ENCODE data around the gene LAMA2. TPM values are rescaled to one million over a fixed set of nuclear protein-coding genes. Genes with fewer than 3 reads are reported as not detected.

LAMA2 gene
- total and polyA plus RNA-seq, 2 donors (not counting 1 experiment from before 2014, with no cell fraction given) = 19.5 to 67.5 TPM

- no peak for DNase-seq (ENCODE audit: low read depth in 2 of 2)
- Histone ChIP-seq H3K4me3 (replicated peaks in 1 of 4; ENCODE audit: control extremely low read depth in 1 of 4, insufficient read depth in 1 of 4, low read depth in 3 of 4, low read length in 4 of 4) (no peak overlapping the region), H3K27me3 (ENCODE audit: control insufficient read depth, insufficient read depth, low read length) (no peaks in the 10 kb centered on the region), H3K4me2 (ENCODE audit: extremely low read depth, insufficient read depth, low read length) (no peak overlapping the region), H3K36me3 (ENCODE audit: control insufficient read depth, insufficient read depth, low read length) (no peaks in the 10 kb centered on the region), H3K4me1 (ENCODE audit: control insufficient read depth, extremely low read depth, insufficient read depth, low read length) (no peaks in the 10 kb centered on the region), H3K79me2 (ENCODE audit: control insufficient read depth, insufficient read depth, low read length) (no peaks in the 10 kb centered on the region), H3K9ac (ENCODE audit: insufficient read depth, low read length) (no peak overlapping the region), H3K27ac (ENCODE audit: insufficient read depth, low read length) (no peak overlapping the region), H3K9me3 (ENCODE audit: control insufficient read depth, insufficient read depth, low read depth, low read length) (no peaks in the 10 kb centered on the region), H4K20me1 (ENCODE audit: control insufficient read depth, extremely low read depth, insufficient read depth, low read length) (no peaks in the 10 kb centered on the region), H2AFZ (ENCODE audit: low read length) (no peak overlapping the region)
- TF ChIP-seq CTCF (conservative IDR thresholded peaks at IDR 0.05 in 1 of 2, IDR thresholded peaks at IDR 0.05 in 1 of 2; ENCODE audit: low read depth in 1 of 2, low read length in 2 of 2) (no peak), EZH2 (IDR thresholded peaks at IDR 0.05; ENCODE audit: low read length, missing control alignments) (no peak)
Measured at GRCh38 chr6:129338683-129339082, 455.7 kb downstream of the LAMA2 start.

- no peaks in the 10 kb centered on the region for H3K27me3 ChIP-seq (ENCODE audit: control insufficient read depth, insufficient read depth, low read length)
- H3K27ac ChIP-seq (ENCODE audit: insufficient read depth, low read length) = no peak overlapping the region
- H3K79me2 ChIP-seq (ENCODE audit: control insufficient read depth, insufficient read depth, low read length) = no peaks in the 10 kb centered on the region
- no peaks in the 10 kb centered on the region for H3K4me1 ChIP-seq (ENCODE audit: control insufficient read depth, extremely low read depth, insufficient read depth, low read length)
- TF ChIP-seq EZH2 (IDR thresholded peaks at IDR 0.05; ENCODE audit: low read length, missing control alignments) = no peak
- TF ChIP-seq CTCF (conservative IDR thresholded peaks at IDR 0.05 in 1 of 2, IDR thresholded peaks at IDR 0.05 in 1 of 2; ENCODE audit: low read depth in 1 of 2, low read length in 2 of 2) = no peak
- H3K36me3 ChIP-seq (ENCODE audit: control insufficient read depth, insufficient read depth, low read length) = no peaks in the 10 kb centered on the region
- no peaks in the 10 kb centered on the region for H4K20me1 ChIP-seq (ENCODE audit: control insufficient read depth, extremely low read depth, insufficient read depth, low read length)
- no peak overlapping the region for H3K4me3 ChIP-seq (replicated peaks in 1 of 4; ENCODE audit: control extremely low read depth in 1 of 4, insufficient read depth in 1 of 4, low read depth in 3 of 4, low read length in 4 of 4)
- no peaks in the 10 kb centered on the region for H3K9me3 ChIP-seq (ENCODE audit: control insufficient read depth, insufficient read depth, low read depth, low read length)
- H3K9ac ChIP-seq (ENCODE audit: insufficient read depth, low read length) = no peak overlapping the region
- H3K4me2 ChIP-seq (ENCODE audit: extremely low read depth, insufficient read depth, low read length) = no peak overlapping the region
- no peak overlapping the region for H2AFZ ChIP-seq (ENCODE audit: low read length)
- peak; percentile 88 to 90 for DNase-seq (ENCODE audit: low read depth in 2 of 2)
Measured at GRCh38 chr6:129340983-129341382, 458.0 kb downstream of the LAMA2 start.

GRCh38 chr6:129342243-129342642 is 459.3 kb downstream of the LAMA2 start:
- H4K20me1 ChIP-seq (ENCODE audit: control insufficient read depth, extremely low read depth, insufficient read depth, low read length) = no peaks in the 10 kb centered on the region
- no peak overlapping the region for H3K4me2 ChIP-seq (ENCODE audit: extremely low read depth, insufficient read depth, low read length)
- no peaks in the 10 kb centered on the region for H3K79me2 ChIP-seq (ENCODE audit: control insufficient read depth, insufficient read depth, low read length)
- no peak overlapping the region for H3K9ac ChIP-seq (ENCODE audit: insufficient read depth, low read length)
- no peak overlapping the region for H3K4me3 ChIP-seq (replicated peaks in 1 of 4; ENCODE audit: control extremely low read depth in 1 of 4, insufficient read depth in 1 of 4, low read depth in 3 of 4, low read length in 4 of 4)
- DNase-seq (ENCODE audit: low read depth in 2 of 2) = peak in 1 of 2 donors; percentile 93
- H3K27me3 ChIP-seq (ENCODE audit: control insufficient read depth, insufficient read depth, low read length) = no peaks in the 10 kb centered on the region
- H2AFZ ChIP-seq (ENCODE audit: low read length) = no peak overlapping the region
- no peak for TF ChIP-seq CTCF (conservative IDR thresholded peaks at IDR 0.05 in 1 of 2, IDR thresholded peaks at IDR 0.05 in 1 of 2; ENCODE audit: low read depth in 1 of 2, low read length in 2 of 2)
- no peak for TF ChIP-seq EZH2 (IDR thresholded peaks at IDR 0.05; ENCODE audit: low read length, missing control alignments)
- H3K27ac ChIP-seq (ENCODE audit: insufficient read depth, low read length) = no peak overlapping the region
- no peaks in the 10 kb centered on the region for H3K36me3 ChIP-seq (ENCODE audit: control insufficient read depth, insufficient read depth, low read length)
- H3K9me3 ChIP-seq (ENCODE audit: control insufficient read depth, insufficient read depth, low read depth, low read length) = no peaks in the 10 kb centered on the region
- no peaks in the 10 kb centered on the region for H3K4me1 ChIP-seq (ENCODE audit: control insufficient read depth, extremely low read depth, insufficient read depth, low read length)

Measured in fibroblast of lung (primary cell).